ENCODE results near the gene CHD9. TPM values are rescaled to one million over a fixed set of nuclear protein-coding genes. Genes with fewer than 3 reads are reported as not detected.

Gene CHD9
- total RNA-seq, 1 donor from 2014 or later: 67.4 TPM

DNA sequence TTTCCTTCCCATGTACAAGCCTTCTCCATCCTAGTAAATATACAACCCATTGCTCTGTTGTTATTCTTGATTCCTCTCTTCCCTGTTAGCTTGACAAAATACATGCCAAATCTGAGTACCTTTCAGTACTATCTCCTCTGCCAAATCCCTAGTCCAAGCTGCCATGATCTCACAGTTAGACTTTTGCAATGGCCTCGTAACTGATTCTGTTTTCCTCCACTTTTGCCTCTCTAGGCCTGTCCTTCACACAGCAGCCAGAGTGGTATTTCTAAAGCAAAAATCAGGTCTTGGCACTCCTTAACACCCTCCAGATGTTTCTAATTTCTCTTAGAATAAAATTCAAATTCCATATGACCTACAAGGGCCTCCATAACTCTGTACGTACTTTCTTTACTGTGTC is 226.5 kb downstream of the CHD9 start:
- Mint-ChIP-seq H3K4me3 (no peak overlapping the region), H3K27me3 (no peaks in the 10 kb centered on the region), H3K27ac (no peak overlapping the region), H3K9me3 (no peaks in the 10 kb centered on the region), H3K36me3 (ENCODE audit: low read depth) (peaks cover 21% of the 10 kb centered on the region), H3K4me1 (no peaks in the 10 kb centered on the region)
- ChIA-PET POLR2A (no interaction called here), CTCF (interaction anchor here (2.9 kb wide), 1 partner anchor 304 kb away, joined by 17 read pairs; no protein-coding TSS in a partner anchor)
- intact Hi-C loops (cut with micrococcal nuclease): loop anchor here (5.0 kb wide), 1 partner anchor 304 kb away; no protein-coding TSS in a partner anchor
- no peak for ATAC-seq (ENCODE audit: low read depth)
- DNase-seq: no peak
- TF ChIP-seq, protein P1, sequence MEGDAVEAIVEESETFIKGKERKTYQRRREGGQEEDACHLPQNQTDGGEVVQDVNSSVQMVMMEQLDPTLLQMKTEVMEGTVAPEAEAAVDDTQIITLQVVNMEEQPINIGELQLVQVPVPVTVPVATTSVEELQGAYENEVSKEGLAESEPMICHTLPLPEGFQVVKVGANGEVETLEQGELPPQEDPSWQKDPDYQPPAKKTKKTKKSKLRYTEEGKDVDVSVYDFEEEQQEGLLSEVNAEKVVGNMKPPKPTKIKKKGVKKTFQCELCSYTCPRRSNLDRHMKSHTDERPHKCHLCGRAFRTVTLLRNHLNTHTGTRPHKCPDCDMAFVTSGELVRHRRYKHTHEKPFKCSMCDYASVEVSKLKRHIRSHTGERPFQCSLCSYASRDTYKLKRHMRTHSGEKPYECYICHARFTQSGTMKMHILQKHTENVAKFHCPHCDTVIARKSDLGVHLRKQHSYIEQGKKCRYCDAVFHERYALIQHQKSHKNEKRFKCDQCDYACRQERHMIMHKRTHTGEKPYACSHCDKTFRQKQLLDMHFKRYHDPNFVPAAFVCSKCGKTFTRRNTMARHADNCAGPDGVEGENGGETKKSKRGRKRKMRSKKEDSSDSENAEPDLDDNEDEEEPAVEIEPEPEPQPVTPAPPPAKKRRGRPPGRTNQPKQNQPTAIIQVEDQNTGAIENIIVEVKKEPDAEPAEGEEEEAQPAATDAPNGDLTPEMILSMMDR (IDR thresholded peaks at IDR 0.05): no peak

DNA sequence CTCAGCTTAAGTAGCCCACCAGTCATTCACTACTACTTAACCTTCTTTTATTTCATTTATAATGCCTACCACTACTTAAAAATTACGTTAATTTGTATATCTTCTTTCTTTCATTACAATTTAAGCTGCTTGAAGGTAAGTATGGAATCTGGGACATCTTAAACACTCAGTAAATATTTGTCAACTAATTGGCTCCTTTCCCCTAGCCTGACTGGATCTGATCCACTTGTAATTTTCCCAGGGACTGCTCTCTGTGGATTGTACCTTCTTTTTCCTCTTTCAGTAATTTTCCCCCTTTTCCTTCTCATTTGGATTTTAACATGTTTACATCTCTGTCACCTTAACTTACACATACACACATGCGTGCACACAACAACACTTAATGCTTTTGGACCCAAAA is 227.1 kb downstream of the CHD9 start:
- no peaks in the 10 kb centered on the region for H3K4me1 Mint-ChIP-seq
- ChIA-PET CTCF (interaction anchor here (2.9 kb wide), 1 partner anchor 304 kb away, joined by 17 read pairs; no protein-coding TSS in a partner anchor), POLR2A (no interaction called here)
- H3K27me3 Mint-ChIP-seq: no peaks in the 10 kb centered on the region
- no peak overlapping the region for H3K4me3 Mint-ChIP-seq
- intact Hi-C loops (cut with micrococcal nuclease): loop anchor here (5.0 kb wide), 1 partner anchor 305 kb away; no protein-coding TSS in a partner anchor
- DNase-seq (no peak), ATAC-seq (ENCODE audit: low read depth) (no peak)
- no peaks in the 10 kb centered on the region for H3K9me3 Mint-ChIP-seq
- H3K36me3 Mint-ChIP-seq (ENCODE audit: low read depth): peaks cover 24% of the 10 kb centered on the region
- TF ChIP-seq, protein P1 (IDR thresholded peaks at IDR 0.05): no peak
- no peak overlapping the region for H3K27ac Mint-ChIP-seq

DNA sequence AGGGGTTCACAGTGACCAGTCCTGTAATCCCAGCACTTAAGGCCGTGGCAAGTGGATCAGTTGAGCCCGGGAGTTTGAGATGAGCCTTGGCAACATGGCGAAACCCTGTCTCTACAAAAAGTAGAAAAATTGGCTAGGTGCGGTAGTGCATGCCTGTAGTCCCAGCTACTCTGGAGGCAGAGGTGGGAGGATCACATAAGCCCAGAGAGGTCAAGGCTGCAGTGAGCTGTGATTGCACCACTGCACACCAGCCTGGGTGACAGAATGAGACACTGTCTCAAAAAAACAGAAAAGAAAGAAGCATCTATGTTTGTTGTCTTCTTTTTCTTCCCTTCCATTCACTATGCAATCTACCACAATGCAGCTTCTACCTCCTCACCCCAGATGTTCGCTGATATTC is 227.5 kb downstream of the CHD9 start:
- Mint-ChIP-seq H3K27me3 (no peaks in the 10 kb centered on the region), H3K36me3 (ENCODE audit: low read depth) (peaks cover 28% of the 10 kb centered on the region), H3K4me3 (no peak overlapping the region), H3K27ac (no peak overlapping the region), H3K9me3 (no peaks in the 10 kb centered on the region), H3K4me1 (no peaks in the 10 kb centered on the region)
- TF ChIP-seq, protein P1 (IDR thresholded peaks at IDR 0.05): no peak
- no peak for DNase-seq
- no peak for ATAC-seq (ENCODE audit: low read depth)
- intact Hi-C loops (cut with micrococcal nuclease): loop anchor here (5.0 kb wide), 1 partner anchor 305 kb away; no protein-coding TSS in a partner anchor
- POLR2A ChIA-PET: no interaction called here
- CTCF ChIA-PET: interaction anchor here (2.9 kb wide), 1 partner anchor 305 kb away, joined by 17 read pairs; no protein-coding TSS in a partner anchor

DNA sequence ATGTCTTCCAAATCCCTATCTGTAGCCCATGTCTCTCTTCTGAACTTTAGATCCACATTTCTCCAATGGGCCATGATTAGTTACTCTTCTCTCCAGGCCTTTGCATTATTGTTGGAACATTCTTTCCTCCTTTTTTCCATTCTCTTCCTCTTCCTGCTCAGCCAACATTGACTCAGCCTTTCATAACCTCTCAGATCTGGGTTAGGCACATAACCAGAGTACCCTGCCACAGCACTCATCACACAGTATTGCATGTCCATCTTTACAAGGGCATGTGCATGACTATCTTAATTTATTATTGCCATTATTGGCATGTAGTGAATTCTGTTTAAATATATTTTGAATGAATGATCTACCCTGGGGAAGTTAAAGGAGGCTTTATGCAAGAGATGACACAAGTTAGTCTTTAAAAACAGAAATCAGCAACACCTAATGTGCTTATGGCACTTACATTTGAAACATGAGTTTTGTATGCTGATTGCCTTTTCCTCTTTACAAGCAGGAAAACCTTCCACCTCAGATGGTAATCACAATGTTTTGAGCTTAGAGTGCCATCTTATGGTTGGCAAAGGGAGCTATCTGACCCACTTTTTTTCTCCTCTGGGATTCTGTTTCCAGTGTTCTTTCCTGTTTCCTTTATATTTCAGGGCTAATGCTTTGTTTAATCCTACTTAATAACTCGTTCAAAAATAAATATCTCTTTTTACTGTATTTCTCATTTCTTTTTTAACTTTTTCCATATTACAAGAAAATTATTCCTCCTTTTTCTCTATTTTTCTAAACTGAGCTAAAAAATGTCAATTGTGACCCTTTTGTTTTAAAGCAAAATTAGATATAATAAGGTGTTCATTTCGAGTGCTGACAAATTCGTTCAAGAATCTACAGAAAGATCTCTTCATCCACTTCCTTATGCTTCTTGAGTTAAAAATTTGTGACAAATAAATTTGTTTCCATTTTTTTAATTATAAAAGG is 228.5 kb downstream of the CHD9 start:
- Mint-ChIP-seq H3K9me3 (no peaks in the 10 kb centered on the region), H3K4me3 (no peak overlapping the region), H3K27me3 (no peaks in the 10 kb centered on the region), H3K27ac (no peak overlapping the region), H3K36me3 (ENCODE audit: low read depth) (peaks cover 38% of the 10 kb centered on the region), H3K4me1 (no peaks in the 10 kb centered on the region)
- DNase-seq (no peak), ATAC-seq (ENCODE audit: low read depth) (no peak)
- CTCF ChIA-PET: interaction anchor here (0.6 to 2.9 kb wide), 5 partner anchors 183 to 1091 kb away, joined by 3 to 26 read pairs (median 12); partner anchors contain the start of gene CHD9
- intact Hi-C loops (cut with micrococcal nuclease): loop anchor here (1.0 to 5.0 kb wide), 2 partner anchors 228 to 306 kb away; no protein-coding TSS in a partner anchor
- TF ChIP-seq, protein P1 (IDR thresholded peaks at IDR 0.05): no peak
- POLR2A ChIA-PET: no interaction called here

DNA sequence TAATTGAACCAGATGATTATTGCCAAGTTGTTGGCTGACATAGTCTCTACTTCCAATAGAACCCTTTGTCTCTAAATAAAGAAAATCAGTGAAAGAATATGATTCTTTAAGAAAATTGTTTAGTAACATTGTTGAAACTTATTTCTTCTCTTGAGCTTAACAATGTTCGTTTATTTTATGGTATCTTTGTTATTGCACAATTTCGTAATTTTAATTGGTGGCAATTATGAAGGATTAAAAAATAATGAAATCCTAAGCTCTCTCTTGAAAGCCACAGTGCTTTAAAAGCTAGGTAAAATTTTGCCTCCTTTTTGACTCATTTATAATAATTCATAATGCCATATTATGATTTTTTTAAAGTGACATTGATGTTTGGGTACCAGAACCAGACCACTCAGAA is 230.4 kb downstream of the CHD9 start:
- Mint-ChIP-seq H3K27me3 (no peaks in the 10 kb centered on the region), H3K36me3 (ENCODE audit: low read depth) (peaks cover 47% of the 10 kb centered on the region), H3K4me1 (no peaks in the 10 kb centered on the region), H3K27ac (no peak overlapping the region), H3K9me3 (no peaks in the 10 kb centered on the region), H3K4me3 (no peak overlapping the region)
- ATAC-seq (ENCODE audit: low read depth): no peak
- ChIA-PET POLR2A (no interaction called here), CTCF (interaction anchor here (0.6 to 2.6 kb wide), 3 partner anchors 230 to 1096 kb away, joined by 3 to 26 read pairs (median 4); partner anchors contain the start of gene CHD9)
- no peak for DNase-seq
- TF ChIP-seq, protein P1 (IDR thresholded peaks at IDR 0.05): no peak
- intact Hi-C loops (cut with micrococcal nuclease): loop anchor here (2.0 kb wide), 1 partner anchor 18 kb away; no protein-coding TSS in a partner anchor
